HL-60 (cell line): ENCODE results near the gene RERG.
"Not testable (repeated sequence)": the region's sequence is repeated elsewhere in the genome, so short reads cannot be mapped to it uniquely, and the experiment has no call there.

Source experiments
- DNase-seq, 2 experiments: peaks; one replicate each; pipeline ENCODE4 v3.0.0-alpha.2; 2010 to 2020; ENCODE audit warnings: low read depth in 1 of 2, low spot score in 1 of 2
- H3K27ac ChIP-seq: fragments of 250-450 bp; sonication (Bioruptor Pico); replicated peaks from 2 replicates; pipeline ENCODE4 v1.5.1; 2020; ENCODE audit warnings: mild to moderate bottlenecking, moderate library complexity
- H3K27me3 ChIP-seq: fragments of 250-450 bp; sonication (Bioruptor Pico); 2 replicates; pipeline ENCODE4 v1.5.1; 2021; ENCODE audit warnings: mild to moderate bottlenecking, moderate library complexity; ENCODE audit not compliant: insufficient read depth, poor library complexity, severe bottlenecking
- H3K4me3 ChIP-seq: replicated peaks from 2 replicates; pipeline ENCODE4 v1.5.1; 2011; ENCODE audit warnings: mild to moderate bottlenecking, control low read depth, low read length; ENCODE audit not compliant: insufficient read depth
- CTCF ChIP-seq: IDR thresholded peaks from one replicate; pipeline ENCODE4 v1.5.1; 2011; ENCODE audit warnings: low read length, control low read depth, inconsistent platforms; ENCODE audit not compliant: insufficient read depth
- GABPA ChIP-seq: IDR thresholded peaks from 2 replicates; pipeline ENCODE4 v1.6.1; 2012; ENCODE audit warnings: low read depth
- POLR2AphosphoS5 ChIP-seq: IDR thresholded peaks from 2 replicates; pipeline ENCODE4 v1.6.1; 2012; ENCODE audit warnings: low read depth
- REST ChIP-seq: IDR thresholded peaks from 2 replicates; pipeline ENCODE4 v1.6.1; 2012; ENCODE audit warnings: low read depth; ENCODE audit not compliant: insufficient replicate concordance
- SPI1 ChIP-seq: IDR thresholded peaks from 2 replicates; pipeline ENCODE4 v1.6.1; 2012; ENCODE audit warnings: low read depth, mild to moderate bottlenecking, borderline replicate concordance

Gene RERG

GRCh38 chr12:15230137-15230536 lies 8.9 kb upstream of the RERG start:
- no peak for DNase-seq
- no peak overlapping the region for H3K27ac ChIP-seq
- no peak overlapping the region for H3K4me3 ChIP-seq
- no peaks in the 10 kb centered on the region for H3K27me3 ChIP-seq
- TF ChIP-seq GABPA (no peak), REST (no peak), CTCF (no peak), SPI1 (no peak), POLR2AphosphoS5 (no peak)

- Histone ChIP-seq H3K27me3 (no peaks in the 10 kb centered on the region), H3K27ac (no peak overlapping the region), H3K4me3 (no peak overlapping the region)
- peak in 1 of 2 experiments; percentile 39 for DNase-seq
- no peak for TF ChIP-seq REST
- peak; percentile 35 for TF ChIP-seq CTCF
- TF ChIP-seq GABPA: no peak
- peak; percentile 63 for TF ChIP-seq SPI1
Measured at GRCh38 chr12:15227004-15227679, 5.9 kb upstream of the RERG start.

GRCh38 chr12:15225863-15226218 lies 4.6 kb upstream of the RERG start:
- H3K4me3 ChIP-seq, H3K27ac ChIP-seq, H3K27me3 ChIP-seq, DNase-seq: not testable (repeated sequence)

- no peak overlapping the region for H3K4me3 ChIP-seq
- H3K27me3 ChIP-seq: no peaks in the 10 kb centered on the region
- TF ChIP-seq REST: no peak
- TF ChIP-seq CTCF: no peak
- no peak for TF ChIP-seq POLR2AphosphoS5
- TF ChIP-seq GABPA: no peak
- no peak for TF ChIP-seq SPI1
- H3K27ac ChIP-seq: no peak overlapping the region
- no peak for DNase-seq
Measured at GRCh38 chr12:15225136-15225862, 4.1 kb upstream of the RERG start.
